A549 (cell line): ENCODE measurements around the gene PTPRJ. TPM values are rescaled to one million over a fixed set of nuclear protein-coding genes. Genes with fewer than 3 reads are reported as not detected.
A peak's percentile ranks its signal among the peaks of the same experiment; 100 is the strongest.

Source experiments
- ATAC-seq, 2 experiments: fragments of 200-7000 bp in 1 of 2; fragments of >200 bp in 1 of 2; cut with Nextera tagmentation in 1 of 2; cut with Tn5 transposase in 1 of 2; 3 replicates each; pipeline versions ENCODE4 v1.8.0 to v1.9.1; 2018 to 2020; ENCODE audit warnings: mild to moderate bottlenecking in 1 of 2, moderate library complexity in 1 of 2
- CTCF ChIA-PET: fragments of 300-600 bp; sonication (Branson Sonifier 250); formaldehyde crosslinking; extraction: SDS; loops from one replicate; lab custom pipeline; 2021; ENCODE audit warnings: antibody characterized with exemption, inconsistent platforms; lab: Yijun Ruan, JAX
- POLR2A ChIA-PET: fragments of 350-600 bp; formaldehyde crosslinking; extraction: SDS; loops from one replicate; lab custom pipeline; 2021; ENCODE audit warnings: antibody characterized with exemption, inconsistent platforms; lab: Yijun Ruan, JAX
- DNase-seq, 2 experiments: peaks; one replicate each; pipeline versions ENCODE4 v3.0.0 to v3.0.0-alpha.2; 2011 to 2016; ENCODE audit warnings: low read depth in 1 of 2, low spot score in 1 of 2
- FAIRE-seq: peaks from 2 replicates; lab custom pipeline; 2011; peaks lifted over from hg19 to GRCh38; lab: Jason Lieb, UNC
- H3K27ac ChIP-seq, 2 experiments: fragments of >200 bp; sonication (Bioruptor Twin); formaldehyde crosslinking; 3 replicates each; pipeline ENCODE4 v1.5.1; 2016 to 2017
- H3K4me1 ChIP-seq: fragments of >200 bp; sonication (Bioruptor Twin); formaldehyde crosslinking; 3 replicates; pipeline ENCODE4 v1.6.1; 2016
- H3K4me2 ChIP-seq: fragments of >200 bp; sonication (Bioruptor Twin); formaldehyde crosslinking; 3 replicates; pipeline ENCODE4 v1.6.1; 2016
- H3K4me3 ChIP-seq: fragments of >200 bp; sonication (Bioruptor Twin); formaldehyde crosslinking; 3 replicates; pipeline ENCODE4 v1.5.1; 2016
- H3K9me3 ChIP-seq: fragments of >200 bp; sonication (Bioruptor Twin); formaldehyde crosslinking; 3 replicates; pipeline ENCODE4 v1.6.1; 2016
- ATOH8 ChIP-seq: fragments of 250-450 bp; sonication (Bioruptor Pico); IDR thresholded peaks from 2 replicates; pipeline ENCODE4 v1.5.0; 2020; ENCODE audit warnings: low read depth, mild to moderate bottlenecking, moderate library complexity
- BHLHE40 ChIP-seq: IDR thresholded peaks from 2 replicates; pipeline ENCODE4 v1.6.1; 2012; ENCODE audit warnings: low read depth, low read length, inconsistent platforms
- CEBPB ChIP-seq, 2 experiments: fragments of >200 bp in 1 of 2; sonication (Bioruptor Twin) in 1 of 2; formaldehyde crosslinking in 1 of 2; IDR thresholded peaks; 2 replicates each; pipeline ENCODE4 v1.6.1; 2012 to 2016
- CTCF ChIP-seq: fragments of >200 bp; sonication (Bioruptor Twin); formaldehyde crosslinking; IDR thresholded peaks from 3 replicates; pipeline ENCODE4 v1.5.1; 2016
- EP300 ChIP-seq, 2 experiments: fragments of >200 bp; sonication (Bioruptor Twin); formaldehyde crosslinking; IDR thresholded peaks; 2 replicates in 1 of 2; 3 replicates in 1 of 2; pipeline ENCODE4 v1.6.1; 2016 to 2017
- ESRRA ChIP-seq: fragments of 150-350 bp; IDR thresholded peaks from 2 replicates; pipeline ENCODE4 v1.6.1; 2014; ENCODE audit warnings: mild to moderate bottlenecking, low read length, borderline replicate concordance
- FOSL2 ChIP-seq, 2 experiments: fragments of 450-650 bp in 1 of 2; fragments of >200 bp in 1 of 2; sonication (Bioruptor Twin) in 1 of 2; formaldehyde crosslinking; IDR thresholded peaks; 2 replicates each; pipeline versions ENCODE4 v1.5.0 to v1.6.1; 2016 to 2020; ENCODE audit warnings: mild to moderate bottlenecking in 1 of 2, moderate library complexity in 1 of 2
- HDAC2 ChIP-seq: fragments of 200-600 bp; sonication (generic); IDR thresholded peaks from 2 replicates; pipeline ENCODE4 v1.6.1; 2016
- HEYL ChIP-seq: fragments of 250-450 bp; sonication (Bioruptor Pico); IDR thresholded peaks from 2 replicates; pipeline ENCODE4 v1.8.0; 2021; ENCODE audit warnings: mild to moderate bottlenecking, moderate library complexity
- JUNB ChIP-seq: fragments of >200 bp; sonication (Bioruptor Twin); formaldehyde crosslinking; IDR thresholded peaks from 2 replicates; pipeline ENCODE4 v1.6.1; 2016
- KDM1A ChIP-seq: fragments of 200-600 bp; sonication (generic); IDR thresholded peaks from 2 replicates; pipeline ENCODE4 v1.6.1; 2016; ENCODE audit warnings: low read depth, mild to moderate bottlenecking
- NFE2L2 ChIP-seq: fragments of 150-350 bp; conservative IDR thresholded peaks from 2 replicates; pipeline ENCODE4 v1.6.1; 2014; ENCODE audit warnings: low read length
- NR3C1 ChIP-seq: fragments of >200 bp; sonication (Bioruptor Twin); formaldehyde crosslinking; IDR thresholded peaks from 3 replicates; pipeline ENCODE4 v1.6.1; 2017
- PBX3 ChIP-seq: IDR thresholded peaks from 2 replicates; pipeline ENCODE4 v1.6.1; 2012
- SREBF2 ChIP-seq: fragments of 450-650 bp; IDR thresholded peaks from 2 replicates; pipeline ENCODE4 v1.6.1; 2014; ENCODE audit warnings: mild to moderate bottlenecking, moderate library complexity
- TFCP2L1 ChIP-seq: fragments of 250-450 bp; sonication (Bioruptor Pico); IDR thresholded peaks from 2 replicates; pipeline ENCODE4 v1.5.0; 2021; ENCODE audit warnings: mild to moderate bottlenecking
- TP53 ChIP-seq: fragments of 250-450 bp; sonication (Bioruptor Pico); IDR thresholded peaks from 2 replicates; pipeline ENCODE4 v1.5.0; 2021; ENCODE audit warnings: mild to moderate bottlenecking, moderate library complexity
- WGBS: methylation state at CpG from one replicate; pipeline ENCODE4 v1.1.6; 2017; ENCODE audit errors: missing lambda C conversion rate; 5-methylcytosine and 5-hydroxymethylcytosine counted together
- polyA plus RNA-seq, 4 experiments: library from polyadenylated mRNA; depleted of rRNA in 3 of 4; stranded (reverse); fragments of >200 nt; fragmentation: RNase III in 1 of 4; extraction: RNeasy Plus Mini Kit Qiagen cat#74134 plus additional on column Dnase treatment in 1 of 4; gene quantifications; 2 replicates in 3 of 4; 3 replicates in 1 of 4; pipeline ENCODE4 v1.2.3, GENCODE V29; 2011 to 2017

PTPRJ gene
- polyA plus RNA-seq, 2 of the 4 experiments (the other 2 are of a cell fraction), result 30.3 to 50.5 TPM

- FAIRE-seq, result no peak
- H3K27ac ChIP-seq, result peak overlapping the region; percentile 74 to 90
- H3K9me3 ChIP-seq, result no peaks in the 10 kb centered on the region
- peak overlapping the region; percentile 59 for H3K4me2 ChIP-seq
- ChIA-PET POLR2A (interaction anchor here (1.1 to 2.5 kb wide), 2 partner anchors 85 to 118 kb away, joined by 4 to 11 read pairs; partner anchors contain the start of gene PTPRJ), CTCF (interaction anchor here (1.0 to 2.6 kb wide), 6 partner anchors 20 to 130 kb away, joined by 3 to 15 read pairs (median 5); no protein-coding TSS in a partner anchor)
- ATAC-seq, result peak; percentile 11 to 42; a peak in 3 of 6 replicates
- DNase-seq, result no peak
- peaks cover 88% of the 10 kb centered on the region for H3K4me1 ChIP-seq
- no peak overlapping the region for H3K4me3 ChIP-seq
- WGBS, result 38% methylated on average over 8 of the region's 8 CpGs
- TF ChIP-seq SREBF2 (no peak), FOSL2 (IDR thresholded peaks at IDR 0.05) (no peak), FOSL2 (CRISPR knock-in tag; IDR thresholded peaks at IDR 0.05) (no peak), HEYL (CRISPR knock-in tag) (no peak)
Measured at GRCh38 chr11:48064306-48064705, 83.9 kb downstream of the PTPRJ start.

GRCh38 chr11:48066881-48067800 is 86.8 kb downstream of the PTPRJ start:
- Histone ChIP-seq H3K4me2 (no peak overlapping the region), H3K27ac (peak overlapping the region in 1 of 2 experiments; percentile 69; a peak in 4 of 6 replicates), H3K9me3 (no peaks in the 10 kb centered on the region), H3K4me1 (peaks cover 61% of the 10 kb centered on the region), H3K4me3 (no peak overlapping the region)
- 85% methylated on average over 10 of the region's 10 CpGs for WGBS
- TF ChIP-seq FOSL2 (IDR thresholded peaks at IDR 0.05) (no peak), FOSL2 (CRISPR knock-in tag; IDR thresholded peaks at IDR 0.05) (no peak), TP53 (CRISPR knock-in tag) (no peak), EP300 (IDR thresholded peaks at IDR 0.05) (no peak), KDM1A (no peak), CTCF (no peak), CEBPB (IDR thresholded peaks at IDR 0.05) (no peak), PBX3 (no peak), ATOH8 (CRISPR knock-in tag) (no peak), JUNB (no peak), TFCP2L1 (CRISPR knock-in tag) (no peak), NR3C1 (no peak)
- FAIRE-seq, result no peak
- ATAC-seq, result no peak
- DNase-seq, result no peak
- ChIA-PET POLR2A (no interaction called here), CTCF (interaction anchor here (0.5 to 1.8 kb wide), 3 partner anchors 8 to 69 kb away, joined by 3 to 5 read pairs (median 4); no protein-coding TSS in a partner anchor)

- no peaks in the 10 kb centered on the region for H3K9me3 ChIP-seq
- CTCF ChIA-PET, result interaction anchor here (0.7 to 5.1 kb wide), 2 partner anchors 36 to 37 kb away, joined by 6 to 21 read pairs; no protein-coding TSS in a partner anchor
- no peak for ATAC-seq
- POLR2A ChIA-PET, result no interaction called here
- H3K27ac ChIP-seq, result no peak overlapping the region
- H3K4me2 ChIP-seq, result no peak overlapping the region
- H3K4me3 ChIP-seq, result no peak overlapping the region
- no peak for DNase-seq
- peaks cover 25% of the 10 kb centered on the region for H3K4me1 ChIP-seq
- FAIRE-seq, result no peak
- no peak for TF ChIP-seq ESRRA
- TF ChIP-seq NFE2L2, result no peak
- TF ChIP-seq KDM1A, result peak; percentile 58; the same call in 1 of the 2 replicates
- TF ChIP-seq BHLHE40, result no peak
- TF ChIP-seq HDAC2, result 0 out of 2 replicates have a peak, but pooled peaks have one; percentile 34
- WGBS, result 83% methylated on average over 8 of the region's 8 CpGs
Measured at GRCh38 chr11:48073031-48073861, 92.9 kb downstream of the PTPRJ start.
